ENCODE measurements around the gene CTCFL.

GRCh38 chr20:57474816-57475215, 50.1 kb downstream of the CTCFL start:
- TF ChIP-seq POLR2A (IDR thresholded peaks at IDR 0.05) = no peak
- TF ChIP-seq CTCF (IDR thresholded peaks at IDR 0.05) = no peak

All from lower leg skin (tissue), 3 donors.